GM12873 (cell line): ENCODE results near the gene NSMCE3.

ENCODE experiments used
- CTCF ChIP-seq: IDR thresholded peaks from 2 replicates; pipeline ENCODE4 v1.5.1; 2012; ENCODE audit warnings: low read depth, mild to moderate bottlenecking, moderate library complexity, low read length, control low read depth; ENCODE audit not compliant: insufficient read depth; ENCODE audit errors: missing control alignments

NSMCE3 gene

GRCh38 chr15:29302871-29303270, 33.2 kb upstream of the NSMCE3 start:
- TF ChIP-seq CTCF, result no peak

DNA sequence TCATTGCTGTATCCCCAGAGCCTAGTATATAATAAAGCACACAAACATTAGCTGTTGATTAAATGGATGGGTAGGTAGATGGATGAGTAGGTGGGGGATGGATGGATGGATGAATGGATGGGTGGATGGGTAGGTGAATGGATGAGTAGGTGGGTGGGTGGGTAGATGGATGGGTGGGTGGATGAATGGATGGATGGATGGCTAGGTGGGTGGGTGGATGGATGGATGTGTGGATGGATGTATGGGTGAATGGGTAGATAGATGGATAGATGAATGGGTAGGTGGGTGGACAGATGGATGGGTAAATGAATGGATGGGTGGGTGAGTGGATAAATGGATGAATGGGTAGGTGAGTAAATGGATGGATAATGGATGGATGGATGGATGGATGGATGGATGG, 30.2 kb upstream of the NSMCE3 start:
- TF ChIP-seq CTCF, result no peak

GRCh38 chr15:29299331-29299730, 29.7 kb upstream of the NSMCE3 start:
- no peak for TF ChIP-seq CTCF

DNA sequence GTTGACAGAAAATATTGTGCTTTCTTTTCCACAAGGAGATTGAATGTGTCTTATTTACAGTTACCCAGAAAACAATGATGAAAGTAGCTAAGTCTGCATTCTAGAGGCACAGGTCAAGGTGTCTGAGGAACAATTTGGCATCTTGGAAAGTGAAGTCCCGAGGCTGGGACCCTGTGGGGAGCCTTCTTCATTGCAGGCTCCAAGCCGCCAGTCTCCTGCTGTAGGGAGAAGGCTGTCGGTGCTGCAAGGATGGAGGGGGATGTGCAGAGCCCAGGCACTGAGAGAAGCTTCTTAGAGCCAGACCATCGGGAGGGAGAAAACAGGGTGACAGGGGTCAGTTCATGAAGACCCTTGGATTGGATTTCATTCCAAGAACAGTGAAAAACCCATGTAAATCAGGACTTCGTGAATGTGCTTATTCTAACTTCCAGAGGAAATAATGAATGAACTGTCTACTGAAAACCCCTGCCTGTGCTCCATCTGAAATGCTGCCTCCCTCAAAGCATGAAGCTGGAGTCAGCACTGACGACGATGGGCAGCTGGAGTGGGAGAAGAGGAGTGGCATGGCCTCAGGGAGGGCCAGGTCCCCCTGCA, 25.2 kb upstream of the NSMCE3 start:
- TF ChIP-seq CTCF, result no peak

- TF ChIP-seq CTCF, result no peak
These were observed 21.6 kb upstream of the NSMCE3 start for GRCh38 chr15:29291067-29291845.

DNA sequence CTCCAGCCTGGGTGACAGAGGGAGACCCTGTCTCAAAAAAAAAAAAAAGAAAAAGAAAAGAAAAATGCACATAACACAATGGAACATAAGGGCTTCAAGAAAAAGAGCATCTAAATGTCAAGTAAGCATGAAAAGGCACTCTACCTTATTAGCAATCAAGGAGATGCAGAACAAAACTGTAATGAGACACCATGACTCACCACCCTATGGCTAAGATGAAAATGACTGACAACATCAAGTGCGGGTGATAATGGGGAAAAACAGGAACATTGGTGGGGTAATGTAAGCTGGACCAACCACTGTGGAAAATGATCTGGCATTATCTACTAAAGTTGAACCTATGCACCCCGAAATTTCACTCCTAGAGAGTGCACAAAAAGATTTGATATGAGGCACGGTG, 19.6 kb upstream of the NSMCE3 start:
- no peak for TF ChIP-seq CTCF

- TF ChIP-seq CTCF, result no peak
These were observed 15.8 kb upstream of the NSMCE3 start for GRCh38 chr15:29285386-29285785.
